Peyer's patch (tissue), 4 donors: Measurements from ENCODE around the gene FBXW5. TPM values are rescaled to one million over a fixed set of nuclear protein-coding genes. Genes with fewer than 3 reads are reported as not detected.

ENCODE experiments used
- DNase-seq, 3 donors: peaks; one replicate each; pipeline ENCODE4 v3.0.0-alpha.2; 2017 to 2019
- H3K27ac ChIP-seq, 4 donors: fragments of 200-600 bp; sonication (generic); one replicate each; pipeline ENCODE4 v1.5.1; 2016 to 2019
- H3K27me3 ChIP-seq, 2 donors: fragments of 200-600 bp; sonication (generic); one replicate each; pipeline ENCODE4 v1.5.1; 2019
- H3K36me3 ChIP-seq, 3 donors: fragments of 200-600 bp; sonication (generic); one replicate each; pipeline ENCODE4 v1.5.1; 2016 to 2019
- H3K4me1 ChIP-seq, 4 donors: fragments of 200-600 bp; sonication (generic); one replicate each; pipeline ENCODE4 v1.5.1; 2016 to 2019
- H3K4me3 ChIP-seq, 4 donors: fragments of 200-600 bp; sonication (generic); 1 replicate in 3 of 4; 2 replicates in 1 of 4; pipeline ENCODE4 v1.5.1; 2016 to 2019; ENCODE audit warnings: mild to moderate bottlenecking in 1 of 4
- H3K9me3 ChIP-seq, 4 donors: fragments of 200-600 bp; sonication (generic); one replicate each; pipeline ENCODE4 v1.5.1; 2016 to 2019; ENCODE audit warnings: mild to moderate bottlenecking in 1 of 4
- POLR2A ChIP-seq, 2 donors: fragments of 450-650 bp; IDR thresholded peaks; one replicate each; pipeline ENCODE4 v1.5.1; 2017; ENCODE audit warnings: antibody characterized with exemption in 2 of 2, mild to moderate bottlenecking in 2 of 2, moderate library complexity in 2 of 2
- total RNA-seq, 4 donors: library from RNA; depleted of rRNA; stranded (reverse); fragments of >200 nt; gene quantifications; one replicate each; pipeline ENCODE4 v1.1.0, GENCODE V29; 2016
- TF ChIP-seq, protein P1 (sequence below), 6 experiments: fragments of 450-650 bp in 4 of 6; fragments of 200-600 bp in 2 of 6; sonication (generic) in 1 of 6; IDR thresholded peaks; one replicate each; pipeline ENCODE4 v1.5.1; 2017 to 2019; ENCODE audit warnings: antibody characterized with exemption in 6 of 6, mild to moderate bottlenecking in 3 of 6, moderate library complexity in 1 of 6

FBXW5 gene
- total RNA-seq, 4 donors from 2014 or later, result 247 to 470 (median 336) TPM

DNA sequence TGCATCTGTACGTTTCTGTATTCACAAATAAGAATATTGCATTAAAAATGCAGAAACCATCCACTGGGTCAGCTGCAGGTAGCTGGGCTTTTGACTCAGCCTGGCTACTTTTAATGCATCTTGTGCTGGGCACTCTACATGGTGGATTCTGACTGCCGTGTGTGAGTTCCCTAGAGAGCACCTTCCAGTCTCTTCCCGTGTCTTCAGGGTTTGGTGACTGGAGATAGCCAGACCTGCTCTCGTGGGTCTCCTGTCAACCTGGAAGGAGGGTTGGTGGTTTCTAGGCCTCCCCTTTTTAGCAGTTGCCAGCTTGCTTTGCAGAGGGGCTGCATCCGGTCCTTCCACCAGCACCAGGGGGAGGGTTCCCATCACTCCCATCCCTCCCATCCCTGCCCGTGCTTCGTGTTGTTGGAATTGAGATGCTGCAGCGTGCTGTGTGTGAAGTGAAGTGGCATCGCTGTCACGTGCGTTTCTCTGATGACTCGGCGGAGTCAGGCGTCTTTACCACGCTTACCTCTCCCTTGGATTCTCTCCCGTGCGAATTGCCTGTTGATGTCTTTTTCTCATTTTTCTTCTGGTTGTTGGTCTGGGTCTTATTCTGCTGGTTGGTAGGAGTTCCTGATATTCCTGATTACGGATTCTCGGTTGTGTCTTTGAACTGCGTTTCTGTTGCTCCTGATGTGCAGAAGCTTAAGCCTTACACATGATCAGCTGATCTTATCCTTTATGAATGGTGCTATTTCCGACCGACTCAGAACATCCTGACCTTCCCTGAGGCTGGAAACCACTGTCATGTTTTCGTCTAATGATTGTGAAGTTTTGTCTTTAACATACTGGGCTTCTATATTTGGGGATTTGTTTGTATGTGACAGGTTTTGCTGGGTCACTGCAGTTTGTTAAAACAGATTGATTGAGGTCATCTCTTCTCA, 16.9 kb downstream of the FBXW5 start:
- TF ChIP-seq, protein P1, sequence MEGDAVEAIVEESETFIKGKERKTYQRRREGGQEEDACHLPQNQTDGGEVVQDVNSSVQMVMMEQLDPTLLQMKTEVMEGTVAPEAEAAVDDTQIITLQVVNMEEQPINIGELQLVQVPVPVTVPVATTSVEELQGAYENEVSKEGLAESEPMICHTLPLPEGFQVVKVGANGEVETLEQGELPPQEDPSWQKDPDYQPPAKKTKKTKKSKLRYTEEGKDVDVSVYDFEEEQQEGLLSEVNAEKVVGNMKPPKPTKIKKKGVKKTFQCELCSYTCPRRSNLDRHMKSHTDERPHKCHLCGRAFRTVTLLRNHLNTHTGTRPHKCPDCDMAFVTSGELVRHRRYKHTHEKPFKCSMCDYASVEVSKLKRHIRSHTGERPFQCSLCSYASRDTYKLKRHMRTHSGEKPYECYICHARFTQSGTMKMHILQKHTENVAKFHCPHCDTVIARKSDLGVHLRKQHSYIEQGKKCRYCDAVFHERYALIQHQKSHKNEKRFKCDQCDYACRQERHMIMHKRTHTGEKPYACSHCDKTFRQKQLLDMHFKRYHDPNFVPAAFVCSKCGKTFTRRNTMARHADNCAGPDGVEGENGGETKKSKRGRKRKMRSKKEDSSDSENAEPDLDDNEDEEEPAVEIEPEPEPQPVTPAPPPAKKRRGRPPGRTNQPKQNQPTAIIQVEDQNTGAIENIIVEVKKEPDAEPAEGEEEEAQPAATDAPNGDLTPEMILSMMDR (IDR thresholded peaks at IDR 0.05), result no peak
- no peak for TF ChIP-seq POLR2A (IDR thresholded peaks at IDR 0.05)

DNA sequence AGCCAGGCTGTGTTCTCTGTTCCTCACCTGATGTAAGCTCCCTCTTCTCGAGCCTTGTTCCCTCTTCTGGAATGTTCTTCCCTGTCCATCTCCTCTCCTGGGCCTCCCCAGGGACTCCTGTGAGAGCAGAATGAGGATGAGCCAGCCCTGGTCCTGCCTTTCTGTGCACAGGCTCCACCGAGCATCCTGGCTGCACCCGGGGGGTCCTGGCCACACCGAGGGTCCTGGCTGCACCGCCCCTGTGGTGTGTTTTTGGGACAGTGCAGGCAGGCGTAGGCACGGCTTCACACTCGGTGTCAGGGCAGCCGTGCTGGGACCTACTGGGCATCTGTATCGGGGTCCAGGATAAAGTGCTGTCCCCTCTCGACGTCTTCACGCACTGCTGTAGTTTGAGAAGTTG, 17.8 kb downstream of the FBXW5 start:
- no peak overlapping the region for H3K27ac ChIP-seq
- no peaks in the 10 kb centered on the region for H3K9me3 ChIP-seq
- no peak for DNase-seq
- no peak overlapping the region for H3K4me3 ChIP-seq
- TF ChIP-seq, protein P1 (IDR thresholded peaks at IDR 0.05), result no peak
- TF ChIP-seq POLR2A (IDR thresholded peaks at IDR 0.05), result no peak
- H3K4me1 ChIP-seq, result no peaks in the 10 kb centered on the region
- peaks cover 0 to 49% (median 0%) of the 10 kb centered on the region in 3 donors for H3K36me3 ChIP-seq
- no peaks in the 10 kb centered on the region for H3K27me3 ChIP-seq

More for the DNA sequence above, 16.9 kb downstream of the FBXW5 start:
- Histone ChIP-seq H3K27me3 (no peaks in the 10 kb centered on the region), H3K4me1 (no peaks in the 10 kb centered on the region), H3K27ac (no peak overlapping the region), H3K36me3 (peaks cover 0 to 43% (median 0%) of the 10 kb centered on the region in 3 donors), H3K4me3 (no peak overlapping the region), H3K9me3 (no peaks in the 10 kb centered on the region)
- DNase-seq, result no peak

DNA sequence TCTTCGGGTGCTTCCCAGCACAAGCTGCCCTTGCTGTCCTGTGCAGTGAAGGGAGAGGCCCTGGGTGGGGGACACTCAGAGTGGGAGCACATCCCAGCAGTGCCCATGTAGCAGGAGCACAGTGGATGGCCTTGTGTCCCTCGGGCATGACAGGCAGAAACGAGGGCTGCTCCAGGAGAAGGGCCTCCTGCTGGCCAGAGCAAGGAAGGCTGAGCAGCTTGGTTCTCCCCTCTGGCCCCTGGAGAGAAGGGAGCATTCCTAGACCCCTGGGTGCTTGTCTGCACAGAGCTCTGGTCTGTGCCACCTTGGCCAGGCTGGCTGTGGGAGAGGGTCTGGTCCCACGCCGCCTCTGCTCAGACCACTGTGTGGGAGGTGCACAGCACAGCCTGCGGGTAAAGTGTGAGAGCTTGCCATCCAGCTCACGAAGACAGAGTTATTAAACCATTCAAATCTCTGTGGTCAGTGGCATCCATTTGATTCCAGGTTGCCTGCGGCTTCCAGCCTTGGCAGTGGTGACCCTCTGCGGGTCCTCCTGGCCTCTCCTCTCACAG, 18.3 kb downstream of the FBXW5 start:
- no peak for DNase-seq
- H3K36me3 ChIP-seq, result peaks cover 0 to 54% (median 0%) of the 10 kb centered on the region in 3 donors
- TF ChIP-seq, protein P1 (IDR thresholded peaks at IDR 0.05), result peak in 1 of 6 experiments; percentile 21
- TF ChIP-seq POLR2A (IDR thresholded peaks at IDR 0.05), result no peak

DNA sequence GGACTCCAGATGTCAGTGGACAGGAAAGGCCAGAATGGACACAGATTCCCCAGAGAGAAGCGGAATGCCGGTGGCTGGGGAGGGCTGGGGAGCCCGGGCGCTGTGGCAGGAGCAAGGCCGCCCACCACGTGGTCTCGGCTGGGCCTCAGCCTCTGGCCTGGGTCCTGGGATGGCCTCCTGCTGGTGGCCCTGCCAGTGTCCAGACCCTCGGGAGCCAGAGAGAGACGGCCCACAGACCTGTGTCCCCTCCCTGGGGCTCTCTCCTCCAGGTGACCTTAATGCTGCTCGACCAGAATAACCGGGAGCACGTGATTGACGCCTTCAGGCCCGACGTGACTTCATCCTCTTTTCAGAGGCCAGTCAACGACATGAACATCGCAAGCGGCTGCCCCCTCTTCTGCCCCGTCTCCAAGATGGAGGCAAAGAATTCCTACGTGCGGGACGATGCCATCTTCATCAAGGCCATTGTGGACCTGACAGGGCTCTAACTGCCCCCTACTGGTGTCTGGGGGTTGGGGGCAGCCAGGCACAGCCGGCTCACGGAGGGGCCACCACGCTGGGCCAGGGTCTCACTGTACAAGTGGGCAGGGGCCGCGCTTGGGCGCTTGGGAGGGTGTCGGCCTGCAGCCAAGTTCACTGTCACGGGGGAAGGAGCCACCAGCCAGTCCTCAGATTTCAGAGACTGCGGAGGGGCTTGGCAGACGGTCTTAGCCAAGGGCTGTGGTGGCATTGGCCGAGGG, 19.0 kb downstream of the FBXW5 start:
- TF ChIP-seq, protein P1 (IDR thresholded peaks at IDR 0.05), result no peak
- no peak for TF ChIP-seq POLR2A (IDR thresholded peaks at IDR 0.05)
- H3K27ac ChIP-seq, result no peak overlapping the region
- no peak overlapping the region for H3K4me3 ChIP-seq
- no peaks in the 10 kb centered on the region for H3K27me3 ChIP-seq
- peaks cover 0 to 61% (median 0%) of the 10 kb centered on the region in 3 donors for H3K36me3 ChIP-seq
- DNase-seq, result no peak
- no peaks in the 10 kb centered on the region for H3K9me3 ChIP-seq
- no peaks in the 10 kb centered on the region for H3K4me1 ChIP-seq

More for the DNA sequence above, 18.3 kb downstream of the FBXW5 start:
- Histone ChIP-seq H3K27ac (no peak overlapping the region), H3K4me3 (no peak overlapping the region), H3K4me1 (no peaks in the 10 kb centered on the region), H3K27me3 (no peaks in the 10 kb centered on the region), H3K9me3 (no peaks in the 10 kb centered on the region)

DNA sequence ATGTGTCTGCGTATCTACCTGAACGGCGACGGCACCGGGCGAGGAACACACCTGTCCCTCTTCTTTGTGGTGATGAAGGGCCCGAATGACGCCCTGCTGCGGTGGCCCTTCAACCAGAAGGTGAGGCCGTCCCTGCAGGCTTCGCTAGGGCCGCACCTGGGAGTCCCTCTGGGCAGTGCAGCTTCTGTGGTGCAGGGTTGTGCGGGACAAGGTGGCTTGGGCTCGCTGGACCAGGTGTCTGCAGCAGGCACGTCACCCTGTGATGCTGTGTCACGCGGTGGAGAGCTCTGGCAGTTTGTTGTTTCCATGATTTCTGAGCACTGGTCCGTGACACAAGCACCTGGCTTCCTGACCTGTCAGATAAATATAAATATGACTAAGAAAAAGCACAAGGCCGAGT, 20.7 kb downstream of the FBXW5 start:
- Histone ChIP-seq H3K27ac (no peak overlapping the region), H3K4me3 (no peak overlapping the region), H3K9me3 (no peaks in the 10 kb centered on the region), H3K36me3 (peaks cover 0 to 74% (median 0%) of the 10 kb centered on the region in 3 donors), H3K4me1 (no peaks in the 10 kb centered on the region), H3K27me3 (no peaks in the 10 kb centered on the region)
- TF ChIP-seq, protein P1 (IDR thresholded peaks at IDR 0.05), result no peak
- no peak for TF ChIP-seq POLR2A (IDR thresholded peaks at IDR 0.05)
- no peak for DNase-seq
